Measurements from ENCODE around the gene MCOLN2.
"Not testable (repeated sequence)": the region's sequence is repeated elsewhere in the genome, so short reads cannot be mapped to it uniquely, and the experiment has no call there.

Gene MCOLN2

DNA sequence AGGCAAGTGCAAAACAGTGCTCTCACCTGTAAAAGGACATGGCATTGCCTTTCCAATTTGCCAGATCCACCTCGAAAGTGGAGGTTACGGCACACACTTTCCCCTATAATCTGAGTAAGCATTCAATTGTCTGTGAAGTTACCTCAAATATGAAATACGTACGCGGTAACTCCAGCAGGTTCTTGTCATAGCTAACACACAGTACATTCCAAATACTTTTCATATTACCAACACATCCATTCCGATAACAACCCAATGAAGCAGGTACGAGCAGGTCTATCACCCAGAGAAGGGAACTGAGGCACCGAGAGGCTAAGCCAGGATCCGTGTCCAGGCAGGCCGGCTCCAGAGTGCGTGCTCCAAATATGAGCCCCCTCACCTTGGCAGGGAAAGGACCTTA, 57.2 kb downstream of the MCOLN2 start:
- FAIRE-seq = no peak

GRCh38 chr1:84939151-84939550, 57.8 kb downstream of the MCOLN2 start:
- no peak for FAIRE-seq

DNA sequence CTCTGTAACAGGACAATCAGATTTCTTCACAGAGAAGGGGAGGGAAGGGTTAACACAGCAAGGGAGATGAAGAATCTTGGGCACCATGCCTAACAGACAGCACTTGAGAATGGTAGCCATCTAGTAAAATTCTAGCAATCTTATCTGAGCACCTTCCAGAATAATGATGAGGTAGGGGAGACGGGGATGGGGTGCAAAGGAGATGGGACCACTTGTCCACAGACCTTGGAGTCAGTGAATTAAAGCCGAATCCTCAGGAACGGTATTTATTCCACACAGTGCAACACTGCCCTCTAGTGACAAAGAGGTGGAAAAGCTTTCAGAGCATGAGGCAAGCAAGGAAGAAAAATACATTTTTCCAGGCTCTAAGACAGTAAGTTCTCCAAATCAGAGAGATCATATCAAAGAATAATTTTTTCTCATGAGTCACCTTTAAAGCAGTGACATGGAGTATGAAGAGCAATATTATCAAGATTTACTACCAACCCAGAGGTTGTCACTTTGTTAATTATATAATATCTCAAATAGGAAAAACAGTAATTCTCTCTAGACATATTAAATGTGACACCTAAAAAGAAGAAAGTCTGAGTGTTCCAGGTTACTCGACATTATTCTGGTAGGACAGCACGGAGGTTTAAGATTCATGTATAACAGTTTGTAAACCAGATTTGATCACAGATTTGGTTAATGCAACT, 60.6 kb downstream of the MCOLN2 start:
- peak; percentile 94 for FAIRE-seq

DNA sequence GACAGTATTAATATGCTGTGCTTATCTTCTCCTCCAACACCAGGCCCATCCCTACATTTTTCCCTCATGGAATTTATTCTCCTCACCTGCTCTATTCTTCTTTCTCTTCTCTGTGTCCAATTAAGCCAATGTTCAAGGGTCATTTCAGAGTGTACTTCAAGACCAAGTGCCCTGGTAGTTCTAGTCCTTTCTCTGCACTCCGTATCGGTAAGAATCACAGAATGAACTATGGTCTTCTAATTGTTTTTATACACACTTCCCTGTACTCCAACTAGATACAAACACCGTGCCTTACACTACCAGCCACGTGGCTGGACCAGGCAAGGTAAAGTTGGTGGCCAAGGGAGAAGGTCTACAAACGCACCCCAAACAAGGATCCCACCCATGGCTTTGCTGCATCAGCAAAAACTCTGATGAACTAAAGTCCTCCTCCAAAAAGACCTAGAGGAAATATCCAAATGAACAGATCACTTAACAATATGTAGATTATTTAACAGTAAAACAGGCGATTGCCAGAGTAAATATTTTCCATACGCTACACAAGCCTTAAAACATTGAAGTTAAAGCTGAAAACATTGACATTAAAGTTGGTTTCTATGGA, 63.8 kb downstream of the MCOLN2 start:
- FAIRE-seq = no peak

GRCh38 chr1:84930831-84931230, 66.1 kb downstream of the MCOLN2 start:
- FAIRE-seq = no peak

DNA sequence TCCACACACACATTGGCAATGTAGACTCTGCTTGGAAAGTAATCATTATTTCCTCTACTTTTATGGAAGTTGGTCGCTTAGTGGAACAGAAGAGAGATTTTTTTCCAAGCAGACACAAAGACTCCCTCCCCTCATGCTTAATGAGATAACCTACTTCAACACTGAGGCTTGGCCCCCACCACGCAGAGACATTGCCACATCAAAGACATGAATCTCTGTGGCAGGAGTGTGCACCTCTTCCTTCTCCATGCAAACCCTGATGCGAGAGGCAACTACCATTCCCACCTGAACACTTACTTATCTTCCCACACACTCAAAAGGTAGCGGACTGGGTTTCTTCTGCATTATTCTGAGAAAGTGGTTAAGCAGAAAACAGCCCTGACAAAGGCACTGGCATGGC, 66.6 kb downstream of the MCOLN2 start:
- no peak for FAIRE-seq

GRCh38 chr1:84929581-84929980, 67.3 kb downstream of the MCOLN2 start:
- no peak for FAIRE-seq

GRCh38 chr1:84928979-84929378, 67.9 kb downstream of the MCOLN2 start:
- no peak for FAIRE-seq

DNA sequence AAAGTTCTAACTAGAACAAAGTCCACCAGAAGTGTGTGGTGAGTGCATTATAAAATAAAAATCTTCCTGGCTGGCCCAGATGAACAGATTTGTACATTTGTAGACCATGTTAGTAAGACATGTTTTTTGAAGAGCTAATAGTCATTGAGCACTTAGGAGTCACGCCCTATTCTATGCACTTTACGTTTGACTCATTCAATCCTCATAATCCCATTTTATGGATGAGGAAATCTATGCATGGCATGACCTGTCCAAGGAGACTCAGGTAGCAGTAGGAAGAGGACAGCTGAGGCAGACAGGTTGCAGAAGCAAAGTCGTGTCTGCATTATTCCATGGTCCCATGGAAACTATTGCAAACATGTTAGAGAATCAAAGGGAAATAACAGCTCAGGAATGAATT, 73.6 kb downstream of the MCOLN2 start:
- FAIRE-seq = no peak

DNA sequence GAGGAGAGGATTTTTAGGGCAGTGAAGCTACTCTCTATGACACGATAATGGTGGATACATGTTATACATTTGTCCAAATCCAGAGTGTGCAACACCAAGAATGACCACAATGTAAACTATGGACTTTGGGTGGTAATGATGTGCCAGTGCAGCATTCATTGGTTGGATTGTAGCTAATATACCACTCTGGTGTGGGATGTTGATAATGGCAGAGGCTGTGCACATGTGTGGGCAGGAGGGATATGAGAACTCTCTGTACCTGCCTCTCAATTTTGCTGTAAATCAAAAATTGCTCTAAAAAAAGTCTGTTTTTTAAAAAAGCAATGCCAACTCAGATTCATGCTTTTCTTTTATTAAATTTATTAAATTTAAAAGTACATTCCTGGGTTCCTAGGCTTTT, 76.8 kb downstream of the MCOLN2 start:
- no peak for FAIRE-seq

DNA sequence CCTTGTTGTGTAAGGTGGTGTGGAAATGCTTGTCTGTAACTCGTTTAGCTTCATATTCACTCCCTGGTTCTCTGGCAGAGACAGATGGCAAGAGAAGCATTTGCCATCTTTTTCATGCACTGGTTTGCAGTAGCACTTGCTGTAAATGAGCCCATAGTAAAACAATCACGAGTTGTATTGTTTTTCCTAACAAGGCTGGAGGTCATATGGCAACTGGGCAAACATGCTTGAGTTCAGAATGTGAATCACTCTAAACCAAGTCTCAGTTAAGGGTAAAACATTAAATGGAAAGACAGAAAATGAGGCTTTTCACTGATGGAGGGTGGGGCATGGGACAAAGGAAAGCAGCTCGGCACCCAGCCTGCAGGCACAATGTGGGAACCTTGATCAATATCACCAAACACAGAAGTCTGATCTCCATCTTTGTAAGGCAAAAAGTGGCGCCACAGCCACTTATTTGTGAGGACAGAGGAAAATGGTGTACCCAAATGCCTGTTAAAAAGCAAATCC, 77.4 kb downstream of the MCOLN2 start:
- no peak for FAIRE-seq

- FAIRE-seq = no peak
Observed at GRCh38 chr1:84918726-84919336, 78.1 kb downstream of the MCOLN2 start.

DNA sequence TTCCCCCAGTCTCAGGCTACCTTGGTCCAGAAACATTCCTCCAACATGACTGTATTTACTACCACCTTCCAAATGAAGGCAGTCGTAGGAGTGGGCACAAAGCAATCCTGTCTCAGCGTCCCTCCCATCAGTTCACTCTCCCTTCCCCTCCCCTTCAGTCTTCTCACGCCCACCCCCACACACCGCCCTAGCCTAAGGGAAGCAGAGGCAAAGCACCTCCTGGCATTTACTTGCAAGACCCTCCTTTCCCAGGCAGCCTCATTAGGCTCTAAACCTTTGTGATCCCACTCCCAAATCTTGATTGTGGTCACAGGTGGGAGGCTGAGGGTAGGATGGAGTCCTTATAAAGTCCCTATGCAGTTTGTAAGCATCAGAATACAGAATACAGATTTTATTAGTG, 80.0 kb downstream of the MCOLN2 start:
- FAIRE-seq = no peak

- peak; percentile 94 for FAIRE-seq
Observed at GRCh38 chr1:84913555-84913892, 83.4 kb downstream of the MCOLN2 start.

DNA sequence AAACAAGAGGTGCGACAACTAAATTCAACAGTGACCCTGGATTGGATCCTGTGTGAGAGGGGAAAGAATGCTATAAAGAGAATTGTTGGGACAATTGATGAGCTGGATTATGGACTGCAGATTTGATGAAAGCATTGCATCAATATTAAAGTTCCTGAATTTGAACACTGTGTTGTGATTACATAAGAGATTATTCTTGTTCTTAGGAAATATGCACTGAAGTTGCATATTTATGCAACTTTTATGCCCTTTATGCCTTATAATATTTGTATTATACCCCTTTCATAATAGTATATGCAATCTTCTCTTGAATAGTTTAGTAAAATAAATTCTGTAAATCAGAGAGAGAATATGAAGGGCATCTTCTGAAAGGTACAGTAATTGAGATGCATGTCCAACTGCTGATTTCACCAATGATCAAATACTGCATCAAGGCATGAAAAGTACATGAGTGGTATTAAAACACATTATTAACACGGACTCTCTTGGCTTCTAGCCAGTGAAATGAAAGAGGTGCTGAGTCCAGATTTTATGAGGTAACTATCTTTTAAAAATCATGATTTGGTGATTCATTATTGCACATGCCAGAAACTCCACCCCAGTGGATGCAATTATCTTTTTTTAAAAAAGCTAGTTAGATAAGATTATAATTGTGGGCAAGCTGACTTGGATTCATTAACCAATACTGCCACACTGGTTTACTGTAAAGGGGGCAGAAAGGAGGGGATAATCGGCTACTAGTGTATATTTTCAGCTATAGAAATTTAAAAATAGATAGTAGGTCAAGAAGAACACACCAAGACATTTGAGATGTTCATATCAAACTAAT, 84.0 kb downstream of the MCOLN2 start:
- peak; percentile 27 for FAIRE-seq

- not testable (repeated sequence) for FAIRE-seq
Observed at GRCh38 chr1:84908746-84909464, 88.0 kb downstream of the MCOLN2 start.

- no peak for FAIRE-seq
Observed at GRCh38 chr1:84907095-84907827, 89.7 kb downstream of the MCOLN2 start.

DNA sequence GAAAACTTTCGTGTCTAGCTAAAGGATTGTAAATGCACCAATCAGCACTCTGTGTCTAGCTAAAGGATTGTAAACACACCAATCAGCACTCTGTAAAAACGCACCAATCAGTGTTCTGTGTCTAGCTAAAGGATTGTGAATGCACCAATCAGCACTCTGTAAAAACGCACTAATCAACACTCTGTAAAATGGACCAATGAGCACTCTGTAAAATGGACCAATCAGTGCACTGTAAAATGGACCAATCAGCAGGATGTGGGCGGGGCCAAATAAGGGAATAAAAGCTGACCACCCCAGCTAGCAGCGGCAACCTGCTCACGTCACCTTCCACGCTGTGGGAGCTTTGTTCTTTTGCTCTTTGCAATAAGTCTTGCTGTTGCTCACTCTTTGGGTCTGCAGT, 94.2 kb downstream of the MCOLN2 start:
- not testable (repeated sequence) for FAIRE-seq

- no peak for FAIRE-seq
Observed at GRCh38 chr1:84899969-84900368, 96.9 kb downstream of the MCOLN2 start.

DNA sequence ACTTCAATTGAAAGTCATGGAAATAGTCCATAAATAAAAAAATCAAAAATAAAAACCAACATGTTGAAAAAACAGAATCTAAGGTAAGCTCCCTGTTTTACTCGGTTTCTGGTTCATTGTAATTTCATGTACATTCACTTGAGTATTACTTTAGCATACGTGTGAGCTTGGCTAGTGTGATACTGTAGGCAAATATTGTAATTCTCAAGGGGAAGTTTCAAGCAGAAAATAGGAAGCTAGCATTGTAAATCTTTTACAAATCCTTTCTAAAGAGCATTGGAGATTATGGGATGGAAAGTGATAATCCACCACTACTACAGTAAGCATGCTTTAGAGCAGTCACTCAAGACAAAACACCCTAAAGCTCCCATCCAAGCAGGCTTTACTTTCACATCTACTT, 100.6 kb downstream of the MCOLN2 start:
- no peak for FAIRE-seq

GRCh38 chr1:84892705-84893618, 104.0 kb downstream of the MCOLN2 start, which contains the start of gene LPAR3:
Gene LPAR3, minus strand, starts transcription at chr1:84893206. Its CDS starts 27,086 bp downstream, at chr1:84866120.
- FAIRE-seq = no peak
